Stimulated activated CD4-positive, alpha-beta T cell treated with anti-CD3 and anti-CD28 coated beads, TNF-alpha, amount 100 ng/mL, for 4 hours (primary cell): ENCODE measurements around the gene SHH.
"Not testable (repeated sequence)": the region's sequence is repeated elsewhere in the genome, so short reads cannot be mapped to it uniquely, and the experiment has no call there.

Experiments used
- DNase-seq, 3 experiments: peaks; one replicate each; pipeline ENCODE4 v3.0.0-alpha.2; 2020; ENCODE audit warnings: low read depth in 3 of 3

The SHH gene

DNA sequence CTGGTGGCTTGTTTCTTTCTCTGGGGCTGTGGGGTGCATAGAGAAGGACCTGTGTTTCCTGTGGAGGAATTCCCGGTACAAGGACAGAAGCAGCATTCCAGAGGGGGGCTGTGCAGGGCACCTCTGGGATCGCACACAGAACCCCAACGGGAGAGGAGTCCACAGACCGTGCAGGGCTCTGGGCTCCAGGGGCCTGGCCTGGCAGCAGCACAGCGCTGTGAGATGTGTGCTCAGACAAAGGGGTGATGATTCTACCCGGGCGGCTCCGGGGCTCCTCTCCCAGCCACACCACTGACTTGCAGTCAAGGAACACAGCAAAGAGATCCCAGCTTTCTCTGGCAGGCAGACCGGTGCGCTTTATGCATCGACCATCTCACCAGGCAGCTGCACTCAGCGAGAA is 6.9 kb upstream of the SHH start:
- no peak for DNase-seq

DNA sequence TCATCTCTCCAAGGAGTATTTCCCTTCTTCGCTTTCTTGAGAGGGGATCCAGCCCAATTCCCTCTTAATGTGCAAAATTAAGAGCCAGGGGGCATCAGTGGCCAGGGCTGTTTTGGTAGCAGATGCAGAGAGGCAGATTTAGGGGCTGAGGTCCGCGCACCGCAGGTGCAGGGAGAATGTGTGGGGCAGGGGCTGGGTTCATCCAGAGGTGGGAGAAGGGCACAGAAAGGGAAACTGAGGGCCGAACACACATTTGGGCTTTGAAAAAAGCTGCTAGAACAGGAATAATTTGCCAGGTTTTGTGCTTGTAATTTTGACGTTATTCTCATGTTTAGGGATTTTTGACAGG is 6.5 kb upstream of the SHH start:
- no peak for DNase-seq

DNA sequence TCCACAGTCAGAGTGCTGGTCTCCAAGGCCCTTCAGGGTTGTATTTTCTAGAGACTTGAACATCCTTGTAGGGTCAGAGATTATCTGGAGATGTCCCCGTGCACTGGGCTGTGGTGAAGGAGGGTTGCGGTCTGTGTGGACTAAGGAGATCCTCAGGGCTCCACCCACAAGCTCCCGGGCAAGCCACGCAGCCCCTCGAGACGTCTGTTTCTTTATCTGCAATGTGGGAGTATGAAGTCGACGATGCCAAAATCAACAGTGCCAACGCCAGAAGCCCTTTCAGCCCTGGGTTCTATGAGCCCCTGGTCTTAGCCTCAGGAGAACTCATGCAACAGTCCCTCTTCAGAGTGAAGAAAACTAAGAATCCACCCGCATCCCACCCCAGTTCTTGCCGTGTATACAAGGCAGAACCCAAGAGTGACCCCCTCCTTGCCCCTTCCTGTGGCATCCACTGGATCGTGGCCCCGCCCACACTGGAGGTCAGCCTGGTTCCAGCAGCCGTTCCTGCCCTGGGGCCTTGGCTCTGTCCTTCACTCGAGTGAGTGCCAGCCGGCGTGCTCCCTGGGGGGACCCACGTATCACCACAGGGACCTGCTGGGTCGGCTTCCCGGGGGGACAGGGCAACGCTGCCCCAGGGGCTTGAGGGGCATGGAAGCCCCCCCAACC is 6.0 kb upstream of the SHH start:
- no peak for DNase-seq

DNA sequence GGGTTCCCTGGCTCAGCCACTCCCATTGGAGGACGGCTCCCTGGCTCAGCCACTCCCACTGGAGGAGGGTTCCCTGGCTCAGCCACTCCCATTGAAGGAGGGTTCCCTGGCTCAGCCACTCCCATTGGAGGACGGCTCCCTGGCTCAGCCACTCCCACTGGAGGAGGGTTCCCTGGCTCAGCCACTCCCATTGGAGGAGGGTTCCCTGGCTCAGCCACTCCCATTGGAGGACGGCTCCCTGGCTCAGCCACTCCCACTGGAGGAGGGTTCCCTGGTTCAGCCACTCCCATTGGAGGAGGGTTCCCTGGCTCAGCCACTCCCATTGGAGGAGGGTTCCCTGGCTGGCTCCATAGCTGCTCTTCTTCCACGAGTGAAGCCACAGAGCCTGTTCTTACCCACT is 5.3 kb upstream of the SHH start:
- DNase-seq: not testable (repeated sequence)

DNA sequence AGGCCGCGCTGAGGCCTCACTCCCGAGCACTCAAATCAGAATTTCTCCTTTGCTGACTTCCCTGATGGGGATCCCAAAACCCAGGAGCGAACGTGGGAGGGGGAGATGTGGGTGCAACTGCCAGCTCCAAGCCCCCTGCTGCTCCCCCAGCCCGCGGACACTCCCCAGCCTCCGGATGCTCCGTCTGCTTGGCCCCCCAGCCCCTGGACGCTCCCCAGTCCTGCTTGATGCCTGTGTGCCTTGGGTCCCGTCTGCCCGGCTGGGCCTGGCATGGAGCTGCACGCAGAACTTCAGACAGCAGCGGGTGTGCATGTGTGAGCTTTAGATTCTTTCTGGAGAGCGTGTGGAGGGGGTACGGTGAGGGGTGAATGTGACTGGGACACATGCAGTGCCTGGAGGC is 4.7 kb upstream of the SHH start:
- DNase-seq: no peak

DNA sequence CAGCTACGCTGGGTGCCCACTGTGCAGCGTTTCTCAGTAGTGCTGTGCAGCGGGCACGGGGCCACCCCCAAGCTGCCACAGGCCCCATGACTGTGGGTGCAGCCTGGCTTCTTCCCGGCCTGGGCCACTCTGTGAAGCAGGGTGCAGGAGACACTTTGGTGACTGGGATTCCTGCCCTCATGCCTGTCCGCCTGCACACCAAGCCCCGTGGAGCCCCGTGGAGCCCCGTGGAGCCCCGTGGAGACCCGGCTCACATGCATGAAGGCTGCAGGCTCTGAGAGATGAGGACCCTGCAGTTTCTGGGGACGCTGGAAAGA is 3.9 kb upstream of the SHH start:
- no peak for DNase-seq

DNA sequence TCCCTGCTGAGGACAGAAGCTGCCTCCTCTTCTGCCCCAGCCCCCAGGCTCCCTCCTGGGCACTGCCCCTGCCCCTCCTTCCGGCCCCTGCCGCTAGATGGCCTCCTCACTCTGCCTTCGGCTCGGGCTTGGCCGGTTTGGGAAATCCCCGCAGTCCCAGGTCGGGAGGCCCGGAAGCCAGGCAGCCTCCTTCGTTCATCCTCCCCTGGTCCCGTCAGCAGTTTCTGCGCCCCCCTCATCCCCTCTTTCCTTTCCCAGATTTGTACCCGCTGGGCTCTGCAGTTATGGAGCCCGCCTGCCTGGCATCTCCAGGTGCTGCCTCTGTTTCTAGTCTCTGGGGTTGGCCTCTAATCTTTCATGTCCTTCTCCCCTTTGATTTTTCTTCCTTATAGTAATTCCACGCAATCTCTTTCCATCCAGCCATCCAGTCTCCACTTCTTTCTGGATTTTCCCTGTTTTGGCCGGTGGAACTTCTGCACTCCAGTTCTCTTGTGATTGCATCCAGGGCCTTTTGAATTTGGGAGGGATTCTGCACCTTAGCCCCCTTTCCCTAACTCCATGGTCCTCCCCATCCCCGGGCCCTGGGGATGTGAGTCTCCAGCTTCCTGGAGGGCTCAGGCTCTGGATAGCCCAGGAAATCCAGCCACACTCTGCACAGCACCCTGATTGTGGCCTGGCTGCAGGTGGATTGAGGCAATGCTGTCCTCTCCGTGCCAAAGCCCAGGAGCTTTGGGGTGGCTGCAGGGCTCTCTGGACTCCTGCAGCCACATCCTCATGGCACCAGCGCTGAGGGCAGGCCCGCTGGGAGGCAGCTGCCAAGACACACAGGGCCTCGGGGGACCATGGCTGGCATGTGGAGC is 3.3 kb upstream of the SHH start:
- DNase-seq: peak; percentile 15 to 42 (median 40)

DNA sequence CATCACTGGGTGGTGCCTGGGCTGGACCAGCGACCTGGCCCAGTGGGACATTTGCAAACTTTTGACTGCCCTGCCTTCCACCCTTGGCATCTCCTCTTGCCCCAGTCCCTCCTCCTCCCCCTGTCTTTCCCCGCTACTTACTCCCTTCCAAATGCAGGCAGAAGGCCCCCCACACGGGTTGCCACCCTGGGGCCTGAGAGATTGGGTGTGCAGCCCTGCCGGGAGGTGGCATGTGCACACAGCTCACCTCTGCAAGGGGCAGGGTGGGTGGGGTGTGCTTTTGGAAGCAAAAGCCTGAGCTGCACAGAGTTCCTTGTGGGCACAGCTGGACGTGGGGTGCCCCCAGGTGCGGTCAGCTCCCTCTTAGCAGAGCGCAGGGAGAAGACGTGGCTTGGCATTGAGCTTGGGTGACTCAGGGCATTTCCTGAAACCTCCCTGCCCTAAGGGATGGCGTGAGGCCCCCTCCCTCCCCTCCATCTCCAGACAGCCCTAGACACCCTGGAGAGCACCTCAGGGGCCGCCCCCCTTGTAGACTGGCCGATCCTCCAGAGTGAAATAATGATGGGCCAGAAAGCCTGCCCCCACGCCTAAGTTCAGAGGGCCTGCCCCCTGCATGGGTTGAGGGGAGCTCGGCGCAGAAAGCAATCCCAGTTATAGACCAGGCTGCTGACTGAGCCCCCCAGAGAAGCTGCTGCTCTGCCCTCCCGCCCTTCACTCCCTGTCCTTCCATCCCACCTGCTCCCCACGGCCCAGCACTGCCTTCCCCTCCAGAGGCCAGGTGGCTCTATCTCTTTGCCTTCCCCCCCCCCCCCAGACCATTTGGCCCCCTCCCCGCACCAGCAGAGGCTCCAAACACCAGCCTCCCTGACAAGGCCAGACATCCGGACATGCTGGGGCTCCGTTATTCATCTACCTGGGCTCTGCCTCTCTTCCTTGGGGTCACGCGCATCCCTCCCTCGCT is 2.3 kb upstream of the SHH start:
- no peak for DNase-seq

DNA sequence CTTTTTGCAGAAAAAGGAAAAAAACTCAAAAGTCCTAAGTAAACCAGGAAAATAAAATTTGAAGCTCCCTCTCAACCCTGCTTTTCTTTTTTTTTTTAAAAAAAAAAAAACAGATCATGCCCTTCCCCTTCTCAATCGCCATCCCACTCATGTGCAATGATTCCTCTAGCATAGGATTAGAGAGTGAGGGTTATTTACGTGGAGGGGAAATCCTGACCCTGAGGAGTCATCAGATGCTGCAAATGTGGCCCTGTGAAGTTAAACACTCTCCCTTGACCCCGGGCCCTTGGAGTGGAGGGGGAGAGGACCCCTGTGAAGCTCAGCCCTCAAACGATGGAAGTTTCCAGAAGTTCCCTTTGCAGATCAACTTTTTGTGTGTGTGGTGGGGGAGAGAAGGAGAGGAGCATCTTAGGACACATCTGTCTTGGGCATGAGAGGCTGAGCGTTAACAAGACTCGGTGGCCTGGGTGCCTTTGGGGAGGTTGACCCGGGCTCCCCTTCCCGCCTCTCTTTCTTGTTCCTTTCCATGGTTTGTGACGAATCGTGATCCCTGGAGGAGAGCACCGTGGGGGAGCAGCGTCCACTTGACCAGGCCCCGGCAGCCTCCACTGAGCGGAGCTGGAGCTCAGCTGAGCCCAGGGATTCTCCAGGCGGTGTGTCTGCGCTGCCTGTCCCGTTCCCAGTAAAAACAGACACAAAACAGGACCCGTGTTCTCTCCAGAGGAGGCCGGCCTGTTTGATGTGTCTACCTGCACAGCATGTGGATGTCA is 1.5 kb upstream of the SHH start:
- DNase-seq: no peak

DNA sequence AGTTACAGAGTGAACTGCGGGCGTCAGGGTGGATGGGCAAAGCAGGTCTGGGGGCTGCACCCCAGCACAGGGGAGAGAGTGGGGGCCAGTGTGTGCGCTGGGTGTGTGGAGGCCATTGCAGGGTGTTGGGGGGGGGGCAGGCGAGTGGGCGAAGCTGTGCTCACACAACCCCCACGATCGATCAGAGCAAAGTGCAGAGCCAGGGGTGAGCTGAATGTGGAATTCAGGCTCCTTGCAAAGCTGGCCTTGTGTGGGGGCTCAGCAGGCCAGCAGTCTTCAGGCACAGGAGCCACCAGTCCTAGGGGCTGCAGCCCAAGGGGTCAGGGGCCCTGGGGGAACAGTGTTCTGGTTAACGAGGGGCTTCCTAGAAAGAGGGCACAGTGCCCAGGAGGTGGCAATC is 862 bp upstream of the SHH start:
- no peak for DNase-seq

DNA sequence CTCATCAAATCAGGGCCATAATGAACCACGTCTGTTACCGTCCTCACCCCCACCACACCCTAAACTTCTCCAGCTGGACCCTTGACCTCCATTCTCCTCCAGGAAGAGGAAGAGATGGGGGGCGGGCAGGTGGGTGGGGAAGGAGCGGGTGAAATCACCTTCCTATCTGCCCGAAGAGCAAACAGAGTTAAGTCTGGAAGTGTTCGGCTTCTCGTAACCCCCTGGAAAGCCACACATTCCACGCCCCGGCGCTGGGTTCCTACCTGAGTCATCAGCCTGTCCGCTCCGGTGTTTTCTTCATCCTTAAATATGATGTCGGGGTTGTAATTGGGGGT is 736 bp downstream of the SHH start:
- no peak for DNase-seq

DNA sequence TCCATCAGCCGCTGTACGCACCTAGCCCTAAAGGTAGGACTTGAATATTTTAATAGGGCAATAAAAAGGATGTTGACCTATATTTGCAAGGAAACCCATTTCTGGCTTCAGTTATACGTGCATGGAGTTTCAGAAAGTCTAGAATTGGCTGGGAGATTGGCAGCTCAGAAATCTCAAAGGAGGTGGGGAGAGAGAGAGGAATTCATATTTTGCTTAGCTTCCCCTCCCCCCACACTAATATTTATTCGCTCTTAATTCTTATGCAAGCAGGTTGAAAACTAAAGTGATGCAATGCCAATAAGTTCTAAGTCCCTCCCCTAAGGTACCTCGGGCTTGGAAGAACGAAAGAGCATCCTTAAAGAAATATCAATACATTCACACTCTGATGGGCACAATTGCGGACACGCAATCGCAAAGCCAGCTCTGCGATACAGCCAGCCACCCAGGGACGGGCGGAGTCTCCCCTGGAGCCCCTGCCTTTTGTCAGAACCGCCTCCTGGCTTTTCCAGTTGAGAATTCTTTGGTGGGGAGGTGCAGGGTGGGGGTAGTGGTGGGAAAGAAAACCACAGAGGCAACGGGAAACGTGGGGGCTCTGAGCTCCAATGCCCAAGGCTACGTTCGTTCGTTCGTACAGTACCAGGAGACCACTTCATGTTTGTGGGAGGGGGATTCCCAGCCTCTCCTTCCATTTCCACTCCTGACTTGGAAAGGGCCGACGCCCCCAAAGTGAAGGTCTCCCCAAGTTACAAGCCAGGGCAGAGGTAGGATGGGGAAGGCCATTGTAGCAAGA is 1.3 kb downstream of the SHH start:
- no peak for DNase-seq

DNA sequence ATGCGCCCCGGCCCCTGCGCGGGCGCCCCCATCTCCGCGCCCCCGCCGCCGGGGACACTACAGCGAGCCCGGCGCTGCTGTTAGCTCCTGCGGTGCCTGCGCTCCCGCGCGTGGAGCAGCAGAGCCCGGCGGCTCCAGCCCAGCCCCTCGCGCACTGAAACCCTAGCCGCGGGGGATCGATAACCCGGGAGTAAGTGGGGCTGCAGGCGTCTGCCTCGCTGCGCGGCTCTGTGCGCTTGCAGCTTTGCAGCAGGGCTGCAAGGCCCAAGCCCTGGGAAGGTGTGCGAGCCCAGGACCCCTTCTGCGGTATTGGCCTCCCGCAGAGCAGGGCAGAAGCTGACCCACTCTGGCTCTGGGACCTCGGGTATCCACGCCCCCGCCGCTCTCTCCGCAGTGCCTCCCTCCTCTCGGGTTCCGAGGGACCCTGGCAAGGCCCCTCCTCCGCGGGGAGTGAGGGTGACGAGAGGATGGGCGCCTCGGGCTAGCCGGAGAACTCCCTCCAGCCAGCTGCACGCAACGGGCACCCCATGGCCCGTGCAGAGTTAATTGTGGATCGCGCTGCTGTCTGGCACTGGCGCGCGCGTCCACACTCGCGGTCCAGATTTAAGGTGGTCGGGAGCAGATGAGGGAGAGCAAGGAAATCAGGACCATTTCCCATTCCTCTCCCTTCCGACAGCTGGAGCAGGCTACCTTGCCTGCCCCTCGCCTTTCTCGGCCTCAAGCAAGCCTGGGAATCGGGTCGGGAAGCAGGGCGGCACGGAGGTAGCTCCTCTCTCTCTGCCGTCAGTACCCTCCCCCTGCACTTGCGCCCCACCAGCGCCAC is 2.1 kb downstream of the SHH start:
- no peak for DNase-seq

DNA sequence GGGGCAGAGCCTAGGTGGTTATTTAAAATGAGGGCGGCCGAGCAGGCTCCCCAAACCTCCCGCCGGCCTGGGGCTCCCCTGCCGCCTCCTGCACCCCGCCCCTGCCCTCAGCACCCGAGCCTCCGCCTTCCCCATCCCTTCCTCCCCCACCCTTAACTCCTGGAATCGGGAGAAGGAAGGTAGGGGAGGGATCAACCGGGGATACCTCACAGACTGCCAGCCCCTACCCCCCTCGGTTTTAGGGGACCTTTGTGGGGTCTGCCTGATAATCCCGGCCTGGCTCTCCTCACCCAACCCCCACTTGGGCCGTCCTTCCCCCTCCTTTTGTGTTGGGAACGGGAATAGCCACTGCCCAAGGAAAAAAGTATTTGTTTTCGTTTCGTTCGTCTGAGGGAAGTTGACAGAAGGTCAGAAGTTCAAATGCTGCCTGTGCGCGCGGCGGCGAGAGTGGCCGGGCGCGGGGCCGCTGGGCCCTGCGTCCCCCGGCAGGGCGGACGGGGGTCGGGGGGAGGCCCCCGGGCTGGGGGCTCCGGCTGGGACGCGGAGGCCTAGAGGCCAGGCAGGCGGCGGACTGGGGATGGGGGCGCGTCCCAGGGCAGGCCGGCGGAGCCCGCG is 2.8 kb downstream of the SHH start:
- DNase-seq: no peak

DNA sequence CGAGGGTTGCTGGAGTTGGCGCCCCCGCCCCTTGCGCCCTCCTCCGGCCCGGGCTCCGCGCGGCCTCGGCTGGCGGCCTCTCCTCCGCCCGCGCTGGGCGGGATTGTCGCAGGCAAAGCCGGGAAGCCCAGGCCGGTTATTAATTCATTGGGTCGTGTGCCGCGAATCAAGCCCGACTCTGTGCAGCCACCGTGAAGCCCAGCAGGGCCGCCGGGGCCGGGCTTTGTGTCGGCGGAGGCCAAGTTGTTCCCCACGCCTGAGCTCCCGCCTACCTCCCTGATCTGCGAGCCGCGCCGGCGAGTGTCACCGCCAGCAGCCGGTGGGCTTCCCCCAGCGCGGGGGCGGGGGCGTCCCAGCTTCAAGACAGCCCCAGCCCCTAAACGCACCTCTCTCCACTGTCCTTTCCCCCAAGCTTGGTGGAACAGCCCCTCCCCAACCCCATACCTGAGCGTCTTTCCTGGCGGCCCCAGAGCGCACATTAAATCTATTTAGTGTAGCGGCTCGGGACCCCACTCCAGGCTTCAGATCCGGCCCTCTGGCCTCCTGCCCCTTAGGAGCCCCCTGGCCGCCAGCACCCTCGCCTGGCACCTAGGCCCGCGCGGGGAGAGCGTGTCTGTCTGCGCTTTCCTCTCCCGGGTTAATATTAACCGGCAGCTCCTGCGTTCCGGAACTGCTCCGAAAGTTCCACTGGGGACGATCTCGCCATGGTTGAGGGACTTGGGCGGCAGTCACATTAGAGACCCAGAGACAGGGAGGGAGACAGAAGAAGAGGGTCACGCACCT is 3.5 kb downstream of the SHH start:
- DNase-seq: no peak

DNA sequence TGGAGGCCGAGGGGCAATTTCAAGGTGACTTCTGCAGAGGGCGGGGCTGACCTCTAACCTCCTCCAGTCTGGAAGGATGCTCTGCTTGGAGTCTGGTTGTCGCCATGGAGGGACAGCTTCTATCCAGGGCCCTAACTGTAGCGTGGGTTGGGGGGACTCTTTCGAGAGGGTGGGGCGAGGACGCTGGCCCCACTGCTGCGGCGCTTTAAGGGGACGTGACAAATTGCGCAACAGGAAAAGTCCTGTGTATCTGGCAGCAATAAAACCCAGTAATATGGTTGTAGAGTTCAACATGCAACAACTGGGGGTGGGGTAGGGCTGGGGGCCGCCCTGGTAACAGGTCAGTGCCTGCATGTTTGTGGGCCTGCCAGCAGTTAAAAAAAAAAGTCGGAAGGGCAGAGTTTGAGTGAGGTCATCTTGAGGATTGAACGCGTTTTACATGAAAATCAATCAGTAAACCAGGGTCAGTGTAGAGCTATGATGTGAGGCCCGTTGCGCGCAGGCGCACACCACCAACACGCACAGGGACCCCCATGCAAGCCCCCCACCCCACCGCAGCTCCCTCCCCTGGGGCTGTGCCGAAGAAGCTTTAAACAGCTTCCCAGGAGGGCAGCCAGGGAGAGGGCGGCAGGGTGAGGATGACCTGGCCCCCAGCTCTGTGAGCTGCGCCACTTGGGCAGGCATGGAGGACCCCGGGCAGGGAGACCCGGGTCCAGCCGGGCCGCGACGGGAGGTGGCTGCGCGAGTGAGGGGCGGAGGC is 4.3 kb downstream of the SHH start:
- no peak for DNase-seq

DNA sequence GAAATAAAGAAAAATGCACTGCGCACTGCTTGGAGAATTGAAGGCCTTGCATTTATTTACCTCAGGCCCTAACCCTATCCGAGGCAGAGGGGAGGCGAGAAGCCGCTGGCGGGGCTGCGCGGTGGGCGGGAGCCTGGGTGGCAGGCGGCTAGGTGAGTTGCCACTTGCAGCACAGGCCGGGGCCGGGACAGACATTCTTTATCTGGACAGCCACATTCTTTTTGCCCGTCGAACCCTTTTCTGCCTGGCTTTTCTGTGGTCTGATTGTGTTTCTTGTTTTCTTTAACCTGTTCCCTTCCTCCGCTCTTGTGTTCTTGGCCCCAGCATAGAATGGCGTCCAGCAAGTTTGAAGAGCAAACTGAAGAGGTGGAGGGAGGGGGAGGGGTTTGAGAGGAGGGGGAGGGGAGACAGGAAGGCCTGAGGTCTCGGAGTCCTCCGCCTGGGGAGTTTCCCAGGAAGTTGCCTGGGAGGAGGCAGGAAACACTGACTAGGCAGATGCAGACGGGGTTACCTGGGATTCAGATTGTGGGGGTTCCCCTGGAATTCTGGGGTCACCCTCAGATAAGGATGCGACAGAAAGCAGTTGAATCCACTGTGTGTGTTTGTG is 5.1 kb downstream of the SHH start:
- DNase-seq: no peak
